HG02678 (cell line): Measurements from ENCODE around the gene CDKL5.
"Not testable (repeated sequence)": the region's sequence is repeated elsewhere in the genome, so short reads cannot be mapped to it uniquely, and the experiment has no call there.

Experiments used
- ATAC-seq: cut with Tn5 transposase; IDR thresholded peaks from one replicate; pipeline ENCODE4 v1.9.1; 2021; ENCODE audit warnings: mild to moderate bottlenecking, moderate library complexity; ENCODE audit not compliant: unreplicated experiment

Gene CDKL5

DNA sequence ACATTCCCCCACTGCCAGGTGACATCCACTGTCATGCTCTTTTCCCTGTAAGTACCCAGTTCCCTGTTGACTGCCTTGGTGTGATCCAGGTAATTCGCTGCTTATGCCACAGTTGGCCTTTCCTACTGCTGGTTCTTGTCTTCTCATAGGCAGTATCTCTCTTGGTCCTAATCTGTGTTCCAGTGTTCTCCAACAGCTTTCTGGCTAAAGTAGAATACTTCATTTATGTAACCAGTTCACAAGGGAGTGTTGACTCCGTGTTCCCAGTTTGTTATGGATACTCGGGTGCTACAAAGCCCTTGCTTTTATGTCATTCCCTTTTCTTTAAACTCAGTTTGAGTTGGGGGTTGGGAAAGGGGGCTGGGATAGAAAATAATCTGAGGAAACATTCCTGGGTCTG is 148.1 kb downstream of the CDKL5 start:
- ATAC-seq, result no peak

DNA sequence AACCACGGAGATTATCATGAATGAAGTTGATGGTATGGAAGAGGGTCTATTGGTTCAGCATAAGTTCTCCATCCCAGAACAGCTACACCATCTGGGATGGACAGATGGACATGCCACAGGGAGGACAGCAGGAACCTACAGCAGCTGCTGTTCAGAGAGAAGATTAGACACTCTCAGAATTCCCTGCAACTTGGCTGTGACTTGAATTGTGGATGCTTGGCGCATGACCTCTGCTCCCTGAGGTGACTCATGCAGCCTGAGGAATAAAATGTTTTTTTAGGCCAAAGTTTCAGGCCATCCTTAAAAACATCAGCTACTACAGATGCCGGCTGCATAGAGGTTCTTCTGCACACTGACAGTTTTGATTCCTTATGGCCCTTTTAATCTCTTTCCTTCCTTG is 149.2 kb downstream of the CDKL5 start:
- no peak for ATAC-seq

- ATAC-seq, result no peak
Measured at GRCh38 chrX:18575744-18576143, 150.3 kb downstream of the CDKL5 start.

DNA sequence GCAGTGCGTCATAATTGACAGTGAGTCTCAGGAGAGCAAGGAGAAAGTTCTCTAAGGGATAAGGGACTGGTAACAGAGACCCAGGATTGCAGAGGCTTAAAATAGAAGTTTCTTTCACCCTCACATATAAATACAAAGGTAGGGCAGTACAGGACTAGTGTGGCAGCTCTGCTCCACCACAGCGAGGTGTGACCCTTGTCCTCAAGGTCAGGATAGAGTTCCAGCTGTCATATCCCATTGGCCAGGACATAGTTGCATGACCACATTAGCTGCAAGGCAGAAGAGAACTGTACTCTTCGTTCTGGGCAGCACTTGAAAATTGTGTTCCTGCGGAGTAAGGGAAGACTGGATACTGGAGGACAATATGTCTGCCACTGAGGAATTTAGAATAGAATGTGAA is 152.0 kb downstream of the CDKL5 start:
- ATAC-seq, result no peak

DNA sequence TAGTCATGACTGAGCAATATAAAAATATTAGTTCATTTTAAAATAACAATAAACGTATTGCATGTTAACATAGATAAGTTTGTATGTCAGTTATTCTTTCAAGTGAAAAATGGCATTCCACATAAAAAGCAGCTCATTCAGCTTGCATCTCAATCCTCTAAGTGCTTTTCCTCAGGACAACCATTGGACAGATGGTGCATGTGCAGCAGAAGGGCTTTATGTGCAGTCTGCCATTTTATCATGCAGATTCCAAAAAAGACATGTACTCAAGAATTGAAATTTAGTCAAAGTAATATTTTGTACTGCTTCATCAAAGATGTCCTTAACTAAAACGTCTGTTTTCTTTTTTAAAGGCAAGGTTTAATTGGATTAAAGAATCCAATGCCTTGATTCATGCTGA is 153.1 kb downstream of the CDKL5 start:
- ATAC-seq, result no peak

DNA sequence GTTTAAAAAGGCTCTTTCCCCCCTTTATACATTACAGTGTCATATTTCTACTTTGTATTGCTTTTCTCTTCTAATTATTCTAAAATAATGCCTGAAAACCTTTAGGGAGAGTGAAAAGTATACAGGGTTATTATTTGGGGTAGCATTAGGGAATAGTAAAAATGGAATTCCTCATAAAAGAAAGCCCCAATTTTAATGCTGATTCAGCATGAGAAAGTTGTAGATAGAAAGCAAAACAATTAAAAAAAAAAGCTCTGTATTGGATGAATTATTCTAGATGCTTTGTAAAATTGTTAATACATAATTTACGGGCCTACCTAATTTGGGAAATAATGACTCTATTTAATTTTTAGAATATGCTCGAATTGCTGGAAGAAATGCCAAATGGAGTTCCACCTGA is 154.1 kb downstream of the CDKL5 start:
- ATAC-seq, result no peak

GRCh38 chrX:18582910-18583493 is 157.6 kb downstream of the CDKL5 start:
- ATAC-seq, result no peak

DNA sequence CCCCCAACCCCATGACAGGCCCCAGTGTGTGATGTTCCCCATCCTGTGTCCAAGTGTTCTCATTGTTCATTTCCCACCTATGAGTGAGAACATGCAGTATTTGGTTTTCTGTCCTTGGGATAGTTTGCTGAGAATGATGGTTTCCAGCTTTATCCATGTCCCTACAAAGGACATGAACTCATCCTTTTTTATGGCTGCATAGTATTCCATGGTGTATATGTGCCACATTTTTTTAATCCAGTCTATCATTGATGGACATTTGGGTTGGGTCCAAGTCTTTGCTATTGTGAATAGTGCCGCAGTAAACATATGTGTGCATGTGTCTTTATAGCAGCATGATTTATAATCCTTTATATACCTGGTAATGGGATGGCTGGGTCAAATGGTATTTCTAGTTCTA is 163.9 kb downstream of the CDKL5 start:
- ATAC-seq, result not testable (repeated sequence)

- no peak for ATAC-seq
Measured at GRCh38 chrX:18591834-18592233, 166.4 kb downstream of the CDKL5 start.

GRCh38 chrX:18594079-18594478 is 168.7 kb downstream of the CDKL5 start:
- ATAC-seq, result no peak

DNA sequence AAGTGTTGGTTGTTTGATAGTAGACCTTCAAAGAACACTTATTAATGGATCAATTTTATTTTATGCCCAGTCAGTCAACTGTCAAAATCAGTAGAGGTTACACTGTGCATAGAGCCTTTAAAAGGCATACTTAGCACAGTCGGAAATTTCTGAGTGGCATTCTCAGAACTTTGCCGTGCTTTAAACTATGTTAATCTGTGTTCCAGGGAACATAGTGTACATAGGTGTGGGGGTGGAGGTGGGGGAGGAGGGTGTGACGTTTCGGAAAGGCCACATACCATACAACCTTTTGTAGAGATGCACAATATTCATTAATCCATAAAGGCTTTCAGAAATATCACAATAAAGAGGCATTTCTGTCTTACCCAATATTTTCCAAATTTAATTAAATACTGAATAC is 170.7 kb downstream of the CDKL5 start:
- ATAC-seq, result no peak

DNA sequence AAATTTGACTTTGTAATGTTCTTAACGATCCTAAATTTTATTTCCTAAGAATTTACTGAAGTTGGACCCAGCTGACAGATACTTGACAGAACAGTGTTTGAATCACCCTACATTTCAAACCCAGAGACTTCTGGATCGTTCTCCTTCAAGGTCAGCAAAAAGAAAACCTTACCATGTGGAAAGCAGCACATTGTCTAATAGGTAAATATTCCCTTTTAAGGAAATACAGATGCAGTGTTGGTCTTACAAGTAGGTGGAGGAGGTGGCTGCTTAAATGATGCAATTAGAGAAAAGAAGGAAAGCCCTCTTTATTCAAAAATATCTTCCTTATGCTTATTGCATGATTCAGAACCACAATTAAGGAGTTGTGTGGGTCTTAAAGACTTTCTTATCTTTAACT is 173.0 kb downstream of the CDKL5 start:
- ATAC-seq, result no peak

DNA sequence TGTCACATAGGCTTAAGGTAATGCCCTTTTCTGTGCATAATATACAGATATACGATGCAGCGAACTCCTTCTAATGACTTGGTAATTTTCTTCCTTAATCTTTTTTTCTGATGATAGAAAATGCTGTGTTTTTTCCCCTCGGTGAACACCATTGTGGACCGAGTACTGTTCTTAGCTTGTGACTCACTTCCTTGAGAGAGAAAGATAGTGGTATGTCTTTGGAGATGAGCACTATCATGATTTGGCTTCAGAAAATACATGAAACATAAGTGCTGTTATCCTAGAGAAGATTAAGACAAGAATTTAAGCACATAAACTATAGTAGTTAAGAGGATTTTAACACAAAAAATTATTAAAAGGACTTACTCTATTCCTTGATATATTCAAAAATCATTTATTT is 182.6 kb downstream of the CDKL5 start:
- ATAC-seq, result no peak

DNA sequence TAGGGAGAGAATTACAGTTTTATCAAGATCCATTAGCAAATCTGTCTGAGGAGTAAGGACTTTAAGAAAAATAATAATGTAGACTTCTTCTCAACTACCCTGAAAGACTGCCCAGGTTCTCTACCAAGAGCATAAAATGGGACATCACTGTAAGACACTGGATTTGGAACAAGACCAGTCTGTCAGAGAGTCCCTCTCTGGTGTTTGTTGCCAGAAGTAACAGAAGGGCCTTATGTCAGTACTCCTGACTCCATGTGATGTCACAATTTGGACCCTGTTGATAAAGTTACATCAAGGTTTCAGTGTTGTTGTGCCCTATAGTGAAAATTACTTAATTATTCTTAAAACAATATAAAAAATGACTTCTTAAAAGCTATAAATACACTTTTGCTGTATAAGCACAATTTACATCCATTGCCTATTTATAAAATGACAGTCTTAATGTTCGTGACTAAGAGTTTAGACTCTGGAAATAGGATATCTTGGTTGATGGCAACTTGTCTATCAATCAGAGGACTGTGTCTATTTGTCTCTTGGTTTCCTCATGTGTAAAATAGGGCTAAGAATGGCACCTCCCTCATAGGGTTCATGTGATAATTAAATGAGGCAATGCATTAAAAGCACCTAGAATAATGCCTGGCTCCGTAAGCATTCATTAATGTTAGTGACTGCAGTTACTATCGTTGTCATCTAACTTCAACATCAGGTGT is 188.7 kb downstream of the CDKL5 start:
- no peak for ATAC-seq

DNA sequence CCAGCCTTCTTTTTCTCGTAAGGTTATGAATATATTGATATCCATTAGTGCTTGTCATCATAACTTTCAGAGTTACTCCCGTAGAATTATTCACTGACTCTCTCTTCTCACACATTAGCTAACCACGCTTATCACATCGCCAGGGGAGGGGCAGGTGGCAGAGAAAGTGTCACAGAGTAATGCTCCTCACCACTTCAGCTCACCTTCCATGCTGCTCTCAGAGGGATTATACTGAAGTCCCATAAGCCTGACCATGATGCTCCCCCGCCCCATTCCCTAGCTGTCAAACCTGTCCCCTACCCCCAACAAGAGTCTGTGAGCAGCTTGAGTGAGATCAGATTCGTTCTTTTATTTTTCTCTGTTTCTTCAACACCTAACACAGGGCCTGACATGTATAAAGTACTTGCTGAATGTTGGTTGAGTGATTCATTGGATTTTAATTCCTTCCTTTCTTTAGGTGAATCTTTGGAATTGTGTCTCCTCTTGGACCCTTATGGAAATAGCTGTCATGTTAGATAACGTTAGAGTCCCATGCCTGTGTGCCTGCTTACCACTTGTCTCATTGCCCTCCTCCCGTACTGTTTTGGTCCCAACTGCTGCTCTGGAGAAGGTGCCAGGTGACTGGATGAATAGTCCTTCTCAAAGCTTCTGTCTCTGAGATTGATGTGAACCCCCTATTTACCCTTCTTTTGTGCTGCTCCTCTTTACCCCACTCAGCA is 191.4 kb downstream of the CDKL5 start:
- no peak for ATAC-seq

DNA sequence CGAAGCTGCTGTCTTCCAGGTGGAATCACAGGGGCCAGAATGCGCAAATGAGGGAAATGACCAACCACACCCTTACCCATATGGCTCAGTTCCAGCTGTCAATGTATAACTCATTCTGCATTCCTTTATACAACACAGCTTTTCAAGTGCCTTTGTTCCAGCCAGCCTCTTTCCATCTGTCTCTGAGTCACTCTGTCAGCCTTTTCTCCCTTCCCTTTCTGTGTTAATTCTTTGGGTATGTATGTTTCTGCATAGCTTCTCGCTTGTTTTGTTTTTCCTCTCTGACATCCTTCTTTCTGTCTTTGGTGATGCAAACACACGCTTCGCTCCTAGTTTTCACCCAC is 192.0 kb downstream of the CDKL5 start:
- ATAC-seq, result no peak

DNA sequence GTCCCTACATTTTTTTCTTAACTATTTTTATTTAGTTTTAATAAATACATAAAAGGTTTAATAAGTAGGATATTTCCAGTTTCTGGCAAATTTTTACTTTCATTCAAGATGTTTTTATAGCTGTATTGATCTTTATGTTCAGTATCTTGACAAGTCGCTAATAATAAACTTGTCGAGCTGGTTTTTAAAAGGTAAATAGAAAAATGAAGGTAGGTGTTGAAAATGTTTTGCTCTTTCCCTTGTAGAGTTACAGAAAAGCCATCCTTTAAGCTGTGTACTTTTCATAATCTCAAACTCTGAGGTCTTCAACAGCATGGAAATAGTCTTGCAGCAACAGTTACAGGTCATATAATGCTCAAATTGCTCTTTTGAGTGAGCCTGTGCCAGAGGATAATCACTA is 193.9 kb downstream of the CDKL5 start:
- ATAC-seq, result no peak

DNA sequence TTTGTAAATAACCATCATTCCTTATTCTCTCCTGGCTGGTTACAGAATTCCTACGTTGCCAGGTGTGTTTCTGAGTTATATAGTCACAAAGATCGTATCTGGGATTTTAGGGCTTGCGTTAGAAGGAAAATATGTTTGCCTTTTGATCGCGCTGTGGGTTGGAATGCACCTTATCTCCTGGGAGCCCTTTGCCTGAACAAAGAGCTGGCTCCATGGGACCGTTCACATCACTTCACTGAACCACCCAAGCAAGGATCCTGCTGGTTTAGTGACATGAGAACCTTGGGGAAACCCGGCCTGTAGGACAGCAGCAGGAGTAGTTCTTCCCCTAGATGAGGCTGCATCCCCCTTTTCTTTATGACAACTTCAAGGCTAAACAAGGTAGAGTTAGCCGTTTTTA is 194.9 kb downstream of the CDKL5 start:
- no peak for ATAC-seq

GRCh38 chrX:18624599-18624998 is 199.2 kb downstream of the CDKL5 start:
- ATAC-seq, result no peak

DNA sequence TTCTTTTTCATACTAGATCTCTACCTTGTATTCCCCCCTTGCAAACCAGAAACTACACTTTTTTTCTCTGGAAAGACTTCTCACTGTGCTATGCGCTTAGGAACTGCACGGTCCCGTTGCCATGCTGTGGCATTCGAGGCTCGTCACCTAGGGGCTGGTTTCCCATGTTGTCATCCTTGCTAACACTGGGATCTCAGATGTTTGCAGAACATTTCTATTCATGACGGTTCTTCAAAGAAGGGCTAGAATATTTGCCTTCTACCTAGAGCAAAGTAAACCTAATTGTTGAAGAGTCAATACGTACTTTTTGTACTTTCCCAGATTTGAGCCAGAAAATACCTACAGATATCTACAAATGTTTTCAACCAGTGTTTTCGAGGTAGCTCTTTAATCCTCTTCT is 205.5 kb downstream of the CDKL5 start:
- no peak for ATAC-seq

DNA sequence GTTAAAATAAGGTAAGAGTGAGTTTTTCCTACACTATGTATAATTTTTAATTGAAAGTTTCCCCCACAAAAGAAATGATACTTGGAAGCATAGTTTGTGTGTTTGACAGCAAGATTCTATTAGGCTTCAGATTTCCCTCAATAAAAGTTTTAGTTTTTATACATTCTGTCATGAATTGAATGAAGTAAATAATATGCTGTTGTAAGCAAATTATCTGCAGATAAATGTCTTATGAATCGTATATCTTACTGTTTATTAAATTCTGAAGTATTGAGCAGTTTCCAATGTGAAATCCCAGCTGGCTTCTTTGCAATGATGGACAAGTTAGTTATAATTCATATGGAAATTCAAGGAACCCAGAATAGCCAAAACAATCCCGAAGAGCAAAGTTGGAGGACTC is 213.0 kb downstream of the CDKL5 start:
- no peak for ATAC-seq

DNA sequence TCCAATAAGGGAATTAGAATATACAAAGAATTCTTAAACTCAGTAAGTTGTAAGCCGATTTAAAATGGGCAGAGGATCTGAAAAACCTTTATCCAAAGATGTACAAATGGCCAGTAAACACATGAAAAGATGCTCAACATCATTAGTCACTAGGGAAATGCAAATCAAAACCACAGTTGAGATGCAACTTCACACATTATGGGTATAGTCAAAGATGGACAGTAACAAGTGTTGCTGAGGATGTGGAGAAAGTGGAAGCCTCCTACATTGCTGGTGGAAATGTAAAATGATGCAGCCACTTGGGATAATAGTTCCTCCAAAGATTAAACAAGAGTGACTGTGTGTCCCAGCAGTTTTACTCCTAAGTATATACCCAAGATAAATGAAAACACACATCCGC is 213.9 kb downstream of the CDKL5 start:
- no peak for ATAC-seq

- ATAC-seq, result no peak
Measured at GRCh38 chrX:18640686-18641085, 215.3 kb downstream of the CDKL5 start.
